Stomach (tissue), 9 donors: ENCODE measurements around the gene GSTM2. TPM values are rescaled to one million over a fixed set of nuclear protein-coding genes. Genes with fewer than 3 reads are reported as not detected.

Experiments
- DNase-seq, 2 donors: peaks; one replicate each; pipeline versions ENCODE4 v3.0.0 to v3.0.0-alpha.2; 2013 to 2019
- H3K27ac ChIP-seq, 5 donors: fragments of 200-600 bp in 4 of 5; sonication (generic) in 4 of 5; one replicate each; pipeline ENCODE4 v1.5.1; 2013 to 2019; ENCODE audit warnings: mild to moderate bottlenecking in 1 of 5, moderate library complexity in 1 of 5
- H3K27me3 ChIP-seq, 3 donors: fragments of 200-600 bp; sonication (generic); one replicate each; pipeline ENCODE4 v1.5.1; 2017 to 2019; ENCODE audit warnings: mixed run types in 1 of 3
- H3K36me3 ChIP-seq, 4 donors: fragments of 200-600 bp; sonication (generic); 1 replicate in 3 of 4; 2 replicates in 1 of 4; pipeline ENCODE4 v1.5.1; 2016 to 2019
- H3K4me1 ChIP-seq, 4 donors: fragments of 200-600 bp; sonication (generic); one replicate each; pipeline ENCODE4 v1.5.1; 2016 to 2019
- H3K4me3 ChIP-seq, 4 donors: fragments of 200-600 bp; sonication (generic) in 3 of 4; one replicate each; pipeline ENCODE4 v1.5.1; 2016 to 2019; ENCODE audit warnings: mild to moderate bottlenecking in 1 of 4
- H3K9me3 ChIP-seq, 4 donors: fragments of 200-600 bp; sonication (generic); one replicate each; pipeline ENCODE4 v1.5.1; 2016 to 2019
- EP300 ChIP-seq: sonication (generic); formaldehyde crosslinking; IDR thresholded peaks from one replicate; pipeline ENCODE4 v1.6.1; 2017; ENCODE audit warnings: antibody characterized with exemption
- POLR2A ChIP-seq, 4 donors: fragments of 450-650 bp; IDR thresholded peaks; one replicate each; pipeline ENCODE4 v1.6.1; 2016; ENCODE audit warnings: antibody characterized with exemption in 4 of 4, control low read depth in 2 of 4, mild to moderate bottlenecking in 1 of 4, moderate library complexity in 1 of 4
- POLR2AphosphoS5 ChIP-seq, 3 donors: sonication (generic); formaldehyde crosslinking; IDR thresholded peaks; one replicate each; pipeline ENCODE4 v1.6.1; 2016; ENCODE audit warnings: antibody characterized with exemption in 3 of 3
- WGBS, 5 donors: extraction: QIAGEN DNeasy Blood & Tissue Kit in 3 of 5; methylation state at CpG; one replicate each; pipeline versions ENCODE4 v1.1.5 to v1.1.7; 2013 to 2018; 5-methylcytosine and 5-hydroxymethylcytosine counted together
- intact Hi-C: fragments of 100-400 bp; cut with DNase I; formaldehyde crosslinking; loops from one replicate; pipeline ENCODE4 v1.15.1; 2023; ENCODE audit warnings: low total_unique reads
- polyA plus RNA-seq, 3 donors: library from polyadenylated mRNA; stranded (reverse); fragments of 200-250 nt; gene quantifications; one replicate each; pipeline ENCODE4 v1.2.3, GENCODE V29; 2013
- total RNA-seq, 5 donors: library from RNA; depleted of rRNA; stranded (reverse); fragments of >200 nt; gene quantifications; one replicate each; pipeline versions ENCODE4 v1.1.0 to v1.2.3, GENCODE V29; 2014 to 2016
- TF ChIP-seq, protein P1 (sequence below), 7 experiments: fragments of 450-650 bp in 4 of 7; fragments of 200-600 bp in 3 of 7; sonication (generic) in 3 of 7; IDR thresholded peaks; one replicate each; pipeline ENCODE4 v1.5.1; 2016 to 2019; ENCODE audit warnings: antibody characterized with exemption in 7 of 7, control low read depth in 2 of 7, mild to moderate bottlenecking in 1 of 7
- donor health status: healthy with polysubstance abuse.
- donor health status: Bipolar disorder and iron deficiency.
- donor health status: healthy.

The GSTM2 gene
- total and polyA plus RNA-seq, 8 donors = 22.3 to 219 (median 124) TPM

DNA sequence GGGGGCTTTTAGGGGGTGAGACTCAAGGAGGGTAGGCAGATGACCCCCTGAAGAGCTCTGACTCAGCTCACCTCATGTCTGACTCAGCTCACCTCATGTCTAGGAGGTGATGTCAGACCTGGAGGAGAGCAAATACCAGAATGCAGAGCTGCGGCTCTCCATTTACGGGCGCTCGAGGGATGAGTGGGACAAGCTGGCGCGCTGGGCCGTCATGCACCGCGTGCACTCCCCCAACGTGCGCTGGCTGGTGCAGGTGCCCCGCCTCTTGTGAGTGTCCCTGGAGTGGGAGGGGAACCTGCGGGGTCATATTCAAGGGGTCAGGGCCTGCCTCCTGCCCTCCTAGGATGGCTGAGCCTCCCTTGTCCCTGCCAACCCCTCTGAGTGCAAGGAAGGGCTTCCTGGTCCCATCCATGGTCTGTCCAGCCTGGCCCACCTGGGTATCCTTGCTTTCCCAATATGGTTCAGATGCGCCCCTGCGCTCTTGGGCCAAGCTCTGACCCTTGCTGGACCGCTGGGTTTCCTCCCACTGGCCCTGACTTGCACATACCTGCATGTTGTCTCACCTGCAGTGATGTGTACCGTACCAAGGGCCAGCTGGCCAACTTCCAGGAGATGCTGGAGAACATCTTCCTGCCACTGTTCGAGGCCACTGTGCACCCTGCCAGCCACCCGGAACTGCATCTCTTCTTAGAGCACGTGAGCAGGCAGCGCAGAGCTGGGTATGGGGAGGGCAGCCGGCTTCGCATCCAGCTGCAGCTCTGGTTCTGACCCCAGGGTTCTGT is 39.1 kb upstream of the GSTM2 start:
- no peak for DNase-seq
- Histone ChIP-seq H3K27ac (no peak overlapping the region), H3K4me3 (no peak overlapping the region), H3K4me1 (peaks cover 10 to 48% (median 29%) of the 10 kb centered on the region in 4 donors), H3K9me3 (no peaks in the 10 kb centered on the region), H3K27me3 (no peaks in the 10 kb centered on the region), H3K36me3 (peaks cover 55 to 75% (median 61%) of the 10 kb centered on the region in 4 donors)
- intact Hi-C loops = no loop called here
- WGBS, 5 donors = 77 to 90% (median 89%) methylated on average over 7 to 23 of the region's 23 CpGs
- TF ChIP-seq, protein P1, sequence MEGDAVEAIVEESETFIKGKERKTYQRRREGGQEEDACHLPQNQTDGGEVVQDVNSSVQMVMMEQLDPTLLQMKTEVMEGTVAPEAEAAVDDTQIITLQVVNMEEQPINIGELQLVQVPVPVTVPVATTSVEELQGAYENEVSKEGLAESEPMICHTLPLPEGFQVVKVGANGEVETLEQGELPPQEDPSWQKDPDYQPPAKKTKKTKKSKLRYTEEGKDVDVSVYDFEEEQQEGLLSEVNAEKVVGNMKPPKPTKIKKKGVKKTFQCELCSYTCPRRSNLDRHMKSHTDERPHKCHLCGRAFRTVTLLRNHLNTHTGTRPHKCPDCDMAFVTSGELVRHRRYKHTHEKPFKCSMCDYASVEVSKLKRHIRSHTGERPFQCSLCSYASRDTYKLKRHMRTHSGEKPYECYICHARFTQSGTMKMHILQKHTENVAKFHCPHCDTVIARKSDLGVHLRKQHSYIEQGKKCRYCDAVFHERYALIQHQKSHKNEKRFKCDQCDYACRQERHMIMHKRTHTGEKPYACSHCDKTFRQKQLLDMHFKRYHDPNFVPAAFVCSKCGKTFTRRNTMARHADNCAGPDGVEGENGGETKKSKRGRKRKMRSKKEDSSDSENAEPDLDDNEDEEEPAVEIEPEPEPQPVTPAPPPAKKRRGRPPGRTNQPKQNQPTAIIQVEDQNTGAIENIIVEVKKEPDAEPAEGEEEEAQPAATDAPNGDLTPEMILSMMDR (IDR thresholded peaks at IDR 0.05) = no peak
- TF ChIP-seq POLR2AphosphoS5 (IDR thresholded peaks at IDR 0.05) (no peak), POLR2A (IDR thresholded peaks at IDR 0.05) (no peak), EP300 (no peak)

- H3K4me3 ChIP-seq = no peak overlapping the region
- 86 to 95% (median 92%) methylated on average over 8 to 10 of the region's 10 CpGs for WGBS, 5 donors
- TF ChIP-seq POLR2AphosphoS5 (IDR thresholded peaks at IDR 0.05) (no peak), POLR2A (IDR thresholded peaks at IDR 0.05) (no peak), EP300 (no peak)
- TF ChIP-seq, protein P1 (IDR thresholded peaks at IDR 0.05) = no peak
- intact Hi-C loops = loop anchor here (5.0 kb wide), 1 partner anchor 87 kb away; no protein-coding TSS in a partner anchor
- no peaks in the 10 kb centered on the region for H3K27me3 ChIP-seq
- H3K9me3 ChIP-seq = no peaks in the 10 kb centered on the region
- peaks cover 2 to 43% (median 22%) of the 10 kb centered on the region in 4 donors for H3K4me1 ChIP-seq
- peaks cover 55 to 75% (median 61%) of the 10 kb centered on the region in 4 donors for H3K36me3 ChIP-seq
- DNase-seq = no peak
- peak overlapping the region in 1 of 5 donors; percentile 34 for H3K27ac ChIP-seq
These were observed 38.4 kb upstream of the GSTM2 start for GRCh38 chr1:109629372-109630030.

GRCh38 chr1:109630081-109630897 is 37.6 kb upstream of the GSTM2 start:
- Histone ChIP-seq H3K27ac (peak overlapping the region in 1 of 5 donors; percentile 78), H3K9me3 (no peaks in the 10 kb centered on the region), H3K4me1 (peaks cover 0 to 43% (median 22%) of the 10 kb centered on the region in 4 donors), H3K36me3 (peaks cover 55 to 71% (median 61%) of the 10 kb centered on the region in 4 donors), H3K27me3 (no peaks in the 10 kb centered on the region), H3K4me3 (no peak overlapping the region)
- TF ChIP-seq EP300 = no peak
- no peak for TF ChIP-seq POLR2A (IDR thresholded peaks at IDR 0.05)
- TF ChIP-seq, protein P1 (IDR thresholded peaks at IDR 0.05) = peak in 3 of 7 experiments; percentile 9 to 52 (median 30)
- TF ChIP-seq POLR2AphosphoS5 (IDR thresholded peaks at IDR 0.05) = no peak
- 76 to 86% (median 78%) methylated on average over 24 to 30 of the region's 30 CpGs for WGBS, 5 donors
- DNase-seq = no peak
- intact Hi-C loops = loop anchor here (5.0 kb wide), 1 partner anchor 88 kb away; no protein-coding TSS in a partner anchor
